Hepatic stellate cell (primary cell): Measurements from ENCODE around the gene MYO7B.

ENCODE experiments used
- DNase-seq: peaks from one replicate; pipeline ENCODE4 v3.0.0; 2011; ENCODE audit warnings: low spot score

Gene MYO7B

GRCh38 chr2:127535422-127535901, at the start of gene MYO7B:
Gene MYO7B, plus strand, starts transcription at chr2:127535683. Its CDS starts 24,040 bp downstream, at chr2:127559723.
- DNase-seq, result no peak

GRCh38 chr2:127485694-127486071, 49.8 kb upstream of the MYO7B start:
- no peak for DNase-seq

- no peak for DNase-seq
These were observed 49.0 kb upstream of the MYO7B start for GRCh38 chr2:127486247-127487058.

GRCh38 chr2:127490283-127490682, 45.2 kb upstream of the MYO7B start:
- no peak for DNase-seq

- no peak for DNase-seq
These were observed 37.1 kb upstream of the MYO7B start for GRCh38 chr2:127498386-127498785.

GRCh38 chr2:127503491-127503890, 32.0 kb upstream of the MYO7B start:
- no peak for DNase-seq

- no peak for DNase-seq
These were observed 30.7 kb upstream of the MYO7B start for GRCh38 chr2:127504552-127505430.

GRCh38 chr2:127506510-127506909, 29.0 kb upstream of the MYO7B start:
- no peak for DNase-seq

GRCh38 chr2:127508023-127508630, 27.4 kb upstream of the MYO7B start:
- no peak for DNase-seq

GRCh38 chr2:127508631-127509034, 26.9 kb upstream of the MYO7B start:
- DNase-seq, result peak; percentile 96

- DNase-seq, result no peak
These were observed 25.4 kb upstream of the MYO7B start for GRCh38 chr2:127510073-127510472.

GRCh38 chr2:127511090-127511695, 24.3 kb upstream of the MYO7B start:
- no peak for DNase-seq

- DNase-seq, result no peak
These were observed 23.6 kb upstream of the MYO7B start for GRCh38 chr2:127511917-127512316.

GRCh38 chr2:127512362-127512761, 23.1 kb upstream of the MYO7B start:
- no peak for DNase-seq

- no peak for DNase-seq
These were observed 21.4 kb upstream of the MYO7B start for GRCh38 chr2:127514076-127514475.

- DNase-seq, result no peak
These were observed 21.0 kb upstream of the MYO7B start for GRCh38 chr2:127514485-127514884.

GRCh38 chr2:127515383-127515915, 20.0 kb upstream of the MYO7B start:
- DNase-seq, result no peak

GRCh38 chr2:127516041-127516762, 19.3 kb upstream of the MYO7B start:
- peak; percentile 60 for DNase-seq

GRCh38 chr2:127517465-127517864, 18.0 kb upstream of the MYO7B start:
- no peak for DNase-seq

GRCh38 chr2:127520424-127520823, 15.1 kb upstream of the MYO7B start:
- DNase-seq, result no peak

- DNase-seq, result no peak
These were observed 12.1 kb upstream of the MYO7B start for GRCh38 chr2:127523269-127523939.
